ES-I3 (cell line): ENCODE data around the gene ETS2.

Experiments
- H3K36me3 ChIP-seq: 2 replicates; pipeline ENCODE4 v1.6.1; 2013; ENCODE audit warnings: mild to moderate bottlenecking, low read length, control low read depth, moderate library complexity; ENCODE audit not compliant: insufficient read depth
- H3K4me1 ChIP-seq: 2 replicates; pipeline ENCODE4 v1.6.1; 2013; ENCODE audit warnings: mild to moderate bottlenecking, control low read depth, low read length; ENCODE audit not compliant: insufficient read depth
- H3K9ac ChIP-seq: 2 replicates; pipeline ENCODE4 v1.6.1; 2013; ENCODE audit warnings: low read depth, mild to moderate bottlenecking, low read length, moderate library complexity
- H3K9me3 ChIP-seq: 2 replicates; pipeline ENCODE4 v1.6.1; 2013; ENCODE audit warnings: mild to moderate bottlenecking, low read length, moderate library complexity; ENCODE audit not compliant: control insufficient read depth, insufficient read depth

ETS2 gene

GRCh38 chr21:38853421-38853919, 47.7 kb downstream of the ETS2 start:
- no peaks in the 10 kb centered on the region for H3K36me3 ChIP-seq
- H3K9me3 ChIP-seq: no peaks in the 10 kb centered on the region
- no peak overlapping the region for H3K9ac ChIP-seq
- H3K4me1 ChIP-seq: no peaks in the 10 kb centered on the region

GRCh38 chr21:38857152-38857825, 51.6 kb downstream of the ETS2 start:
- Histone ChIP-seq H3K36me3 (no peaks in the 10 kb centered on the region), H3K9me3 (0 out of 2 replicates have a peak, but pooled peaks cover 2% of the 10 kb centered on the region), H3K9ac (no peak overlapping the region), H3K4me1 (no peaks in the 10 kb centered on the region)

GRCh38 chr21:38858026-38858811, 52.5 kb downstream of the ETS2 start:
- Histone ChIP-seq H3K36me3 (no peaks in the 10 kb centered on the region), H3K4me1 (no peaks in the 10 kb centered on the region), H3K9me3 (0 out of 2 replicates have a peak, but pooled peaks cover 2% of the 10 kb centered on the region), H3K9ac (no peak overlapping the region)

GRCh38 chr21:38858812-38859205, 53.1 kb downstream of the ETS2 start:
- no peaks in the 10 kb centered on the region for H3K4me1 ChIP-seq

GRCh38 chr21:38859852-38860251, 54.1 kb downstream of the ETS2 start:
- no peak overlapping the region for H3K9ac ChIP-seq

More at GRCh38 chr21:38858812-38859205, 53.1 kb downstream of the ETS2 start:
- Histone ChIP-seq H3K9ac (no peak overlapping the region), H3K9me3 (0 out of 2 replicates have a peak, but pooled peaks cover 2% of the 10 kb centered on the region), H3K36me3 (no peaks in the 10 kb centered on the region)

GRCh38 chr21:38861056-38861455, 55.3 kb downstream of the ETS2 start:
- peaks cover 4% of the 10 kb centered on the region; the same call in 1 of the 2 replicates for H3K4me1 ChIP-seq
- no peak overlapping the region for H3K9ac ChIP-seq
- 0 out of 2 replicates have a peak, but pooled peaks cover 4% of the 10 kb centered on the region for H3K9me3 ChIP-seq
- H3K36me3 ChIP-seq: no peaks in the 10 kb centered on the region

More at GRCh38 chr21:38859852-38860251, 54.1 kb downstream of the ETS2 start:
- Histone ChIP-seq H3K4me1 (0 out of 2 replicates have a peak, but pooled peaks cover under 1% of the 10 kb centered on the region), H3K9me3 (0 out of 2 replicates have a peak, but pooled peaks cover 4% of the 10 kb centered on the region), H3K36me3 (no peaks in the 10 kb centered on the region)

- no peaks in the 10 kb centered on the region for H3K36me3 ChIP-seq
- no peak overlapping the region for H3K9ac ChIP-seq
- H3K9me3 ChIP-seq: 0 out of 2 replicates have a peak, but pooled peaks cover 4% of the 10 kb centered on the region
- H3K4me1 ChIP-seq: peaks cover 4% of the 10 kb centered on the region; the same call in 1 of the 2 replicates
Observed at GRCh38 chr21:38861989-38862683, 56.4 kb downstream of the ETS2 start.

GRCh38 chr21:38863291-38863690, 57.6 kb downstream of the ETS2 start:
- H3K4me1 ChIP-seq: peaks cover 4% of the 10 kb centered on the region; the same call in 1 of the 2 replicates
- H3K36me3 ChIP-seq: no peaks in the 10 kb centered on the region
- no peak overlapping the region for H3K9ac ChIP-seq
- H3K9me3 ChIP-seq: 0 out of 2 replicates have a peak, but pooled peaks cover 4% of the 10 kb centered on the region

GRCh38 chr21:38863843-38864363, 58.2 kb downstream of the ETS2 start:
- 0 out of 2 replicates have a peak, but pooled peaks cover 4% of the 10 kb centered on the region for H3K9me3 ChIP-seq
- H3K4me1 ChIP-seq: peaks cover 4% of the 10 kb centered on the region; the same call in 1 of the 2 replicates
- no peak overlapping the region for H3K9ac ChIP-seq
- no peaks in the 10 kb centered on the region for H3K36me3 ChIP-seq

GRCh38 chr21:38864964-38865363, 59.2 kb downstream of the ETS2 start:
- Histone ChIP-seq H3K36me3 (no peaks in the 10 kb centered on the region), H3K9ac (no peak overlapping the region), H3K9me3 (0 out of 2 replicates have a peak, but pooled peaks cover 4% of the 10 kb centered on the region), H3K4me1 (peaks cover 4% of the 10 kb centered on the region; the same call in 1 of the 2 replicates)

GRCh38 chr21:38869196-38869595, 63.5 kb downstream of the ETS2 start:
- no peaks in the 10 kb centered on the region for H3K36me3 ChIP-seq
- peaks cover under 1% of the 10 kb centered on the region; the same call in 1 of the 2 replicates for H3K9me3 ChIP-seq
- H3K9ac ChIP-seq: no peak overlapping the region
- peaks cover 4% of the 10 kb centered on the region; the same call in 1 of the 2 replicates for H3K4me1 ChIP-seq

- no peak overlapping the region for H3K9ac ChIP-seq
- peaks cover 3% of the 10 kb centered on the region; the same call in 1 of the 2 replicates for H3K4me1 ChIP-seq
- no peaks in the 10 kb centered on the region; the same call in 1 of the 2 replicates for H3K9me3 ChIP-seq
- H3K36me3 ChIP-seq: no peaks in the 10 kb centered on the region
Observed at GRCh38 chr21:38869946-38870345, 64.2 kb downstream of the ETS2 start.
